HG02623 (cell line): ENCODE data around the gene RAP1GAP2.
"Not testable (repeated sequence)": the region's sequence is repeated elsewhere in the genome, so short reads cannot be mapped to it uniquely, and the experiment has no call there.

Experiments
- ATAC-seq: cut with Tn5 transposase; IDR thresholded peaks from one replicate; pipeline ENCODE4 v1.9.1; 2021; ENCODE audit warnings: moderate library complexity; ENCODE audit not compliant: unreplicated experiment

The RAP1GAP2 gene

GRCh38 chr17:2963332-2964027, 167.2 kb downstream of the RAP1GAP2 start:
- no peak for ATAC-seq

GRCh38 chr17:2964028-2964356, 167.8 kb downstream of the RAP1GAP2 start:
- ATAC-seq, result no peak

- ATAC-seq, result no peak
These were observed 168.1 kb downstream of the RAP1GAP2 start for GRCh38 chr17:2964370-2964769.

- no peak for ATAC-seq
These were observed 168.6 kb downstream of the RAP1GAP2 start for GRCh38 chr17:2964831-2965230.

- no peak for ATAC-seq
These were observed 169.7 kb downstream of the RAP1GAP2 start for GRCh38 chr17:2965621-2966595.

GRCh38 chr17:2967515-2967914, 171.3 kb downstream of the RAP1GAP2 start:
- ATAC-seq, result no peak

- no peak for ATAC-seq
These were observed 175.6 kb downstream of the RAP1GAP2 start for GRCh38 chr17:2971851-2972250.

- ATAC-seq, result no peak
These were observed 176.5 kb downstream of the RAP1GAP2 start for GRCh38 chr17:2972749-2973148.

- no peak for ATAC-seq
These were observed 178.1 kb downstream of the RAP1GAP2 start for GRCh38 chr17:2974347-2974746.

- ATAC-seq, result no peak
These were observed 179.3 kb downstream of the RAP1GAP2 start for GRCh38 chr17:2975469-2975958.

GRCh38 chr17:2977157-2977556, 180.9 kb downstream of the RAP1GAP2 start:
- ATAC-seq, result no peak

GRCh38 chr17:2978116-2978515, 181.9 kb downstream of the RAP1GAP2 start:
- no peak for ATAC-seq

- no peak for ATAC-seq
These were observed 182.8 kb downstream of the RAP1GAP2 start for GRCh38 chr17:2978991-2979390.

- ATAC-seq, result no peak
These were observed 184.1 kb downstream of the RAP1GAP2 start for GRCh38 chr17:2980211-2980903.

- ATAC-seq, result no peak
These were observed 184.6 kb downstream of the RAP1GAP2 start for GRCh38 chr17:2980904-2981246.

GRCh38 chr17:2981325-2981724, 185.1 kb downstream of the RAP1GAP2 start:
- no peak for ATAC-seq

- no peak for ATAC-seq
These were observed 186.6 kb downstream of the RAP1GAP2 start for GRCh38 chr17:2982854-2983253.

- no peak for ATAC-seq
These were observed 187.0 kb downstream of the RAP1GAP2 start for GRCh38 chr17:2983255-2983654.

- no peak for ATAC-seq
These were observed 189.1 kb downstream of the RAP1GAP2 start for GRCh38 chr17:2985318-2985717.

- ATAC-seq, result no peak
These were observed 190.7 kb downstream of the RAP1GAP2 start for GRCh38 chr17:2986925-2987324.

- not testable (repeated sequence) for ATAC-seq
These were observed 193.2 kb downstream of the RAP1GAP2 start for GRCh38 chr17:2989396-2989795.
